Fibroblast of skin of right quadriceps (primary cell): ENCODE measurements around the gene TDRD3.
A peak's percentile ranks its signal among the peaks of the same experiment; 100 is the strongest.

Source experiments
- DNase-seq: peaks from one replicate; pipeline ENCODE4 v3.0.0-alpha.2; 2013

TDRD3 gene

GRCh38 chr13:60463787-60464186 is 66.8 kb downstream of the TDRD3 start:
- peak; percentile 1 for DNase-seq

- no peak for DNase-seq
These were observed 70.1 kb downstream of the TDRD3 start for GRCh38 chr13:60467098-60467497.

- DNase-seq = no peak
These were observed 82.3 kb downstream of the TDRD3 start for GRCh38 chr13:60479273-60479672.

- DNase-seq = peak; percentile 10
These were observed 85.0 kb downstream of the TDRD3 start for GRCh38 chr13:60482012-60482411.

- no peak for DNase-seq
These were observed 87.8 kb downstream of the TDRD3 start for GRCh38 chr13:60484865-60485264.

- DNase-seq = no peak
These were observed 94.5 kb downstream of the TDRD3 start for GRCh38 chr13:60491531-60491930.

GRCh38 chr13:60492187-60492586 is 95.2 kb downstream of the TDRD3 start:
- DNase-seq = no peak

- no peak for DNase-seq
These were observed 97.3 kb downstream of the TDRD3 start for GRCh38 chr13:60494296-60494695.

- DNase-seq = no peak
These were observed 104.2 kb downstream of the TDRD3 start for GRCh38 chr13:60501236-60501635.

GRCh38 chr13:60509601-60510386 is 112.8 kb downstream of the TDRD3 start:
- DNase-seq = peak; percentile 2

- DNase-seq = no peak
These were observed 114.6 kb downstream of the TDRD3 start for GRCh38 chr13:60511637-60512036.

GRCh38 chr13:60514891-60515290 is 117.9 kb downstream of the TDRD3 start:
- peak; percentile 7 for DNase-seq

GRCh38 chr13:60519496-60519895 is 122.5 kb downstream of the TDRD3 start:
- no peak for DNase-seq

GRCh38 chr13:60520902-60521569 is 124.0 kb downstream of the TDRD3 start:
- no peak for DNase-seq

- DNase-seq = no peak
These were observed 141.5 kb downstream of the TDRD3 start for GRCh38 chr13:60538566-60538965.

GRCh38 chr13:60540276-60540675 is 143.3 kb downstream of the TDRD3 start:
- no peak for DNase-seq

- DNase-seq = peak; percentile 35
These were observed 165.2 kb downstream of the TDRD3 start for GRCh38 chr13:60562096-60562780.

GRCh38 chr13:60571571-60571970 is 174.6 kb downstream of the TDRD3 start:
- no peak for DNase-seq

GRCh38 chr13:60572003-60572798 is 175.2 kb downstream of the TDRD3 start:
- DNase-seq = peak; percentile 58

- DNase-seq = no peak
These were observed 175.8 kb downstream of the TDRD3 start for GRCh38 chr13:60572855-60573254.

GRCh38 chr13:60574735-60575134 is 177.7 kb downstream of the TDRD3 start:
- no peak for DNase-seq

GRCh38 chr13:60575142-60575541 is 178.1 kb downstream of the TDRD3 start:
- no peak for DNase-seq

GRCh38 chr13:60577761-60578160 is 180.7 kb downstream of the TDRD3 start:
- DNase-seq = no peak
